CD4-positive, alpha-beta T cell treated with Interleukin-2 at 100 ng/mL for 4 hours (primary cell): ENCODE data around the gene VSIG10L.

Experiments
- DNase-seq: peaks from one replicate; pipeline ENCODE4 v3.0.0-alpha.2; 2020; ENCODE audit warnings: low spot score

The VSIG10L gene

DNA sequence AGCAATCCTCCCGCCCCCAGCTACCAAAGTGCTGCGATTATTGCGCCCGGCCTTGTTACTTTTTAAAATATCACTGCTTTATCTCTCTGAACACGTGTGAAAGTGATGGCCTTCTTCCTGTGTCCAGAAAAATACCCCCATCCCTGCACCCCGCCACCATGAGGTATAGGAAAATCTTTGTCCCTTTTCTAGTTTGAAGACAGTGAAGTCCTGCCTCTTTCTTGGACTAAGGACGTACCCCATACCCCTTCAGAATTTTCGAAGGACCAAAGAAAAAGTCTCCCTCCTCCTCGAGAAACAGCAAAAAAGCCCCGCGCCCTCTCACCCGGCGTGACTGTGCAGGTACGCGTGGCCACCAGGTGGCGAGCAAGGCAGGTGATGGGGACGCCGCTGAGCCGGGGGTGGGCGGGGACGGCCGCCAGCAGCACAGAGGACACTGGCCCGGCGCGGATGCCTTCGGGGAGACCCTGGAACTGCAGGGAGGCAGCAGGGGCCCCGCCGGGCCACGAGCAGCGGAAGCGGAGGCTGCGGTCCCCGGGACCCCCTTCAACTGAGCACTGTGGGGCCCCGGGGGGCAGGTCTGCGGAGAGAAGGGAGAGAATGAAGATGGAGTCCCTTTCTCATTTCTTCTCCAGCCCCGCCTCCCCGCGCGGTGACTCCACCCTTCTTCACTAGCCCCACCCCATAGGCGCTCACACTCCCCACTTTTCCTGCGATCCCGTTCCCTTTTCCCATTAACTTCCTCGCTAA is 3.2 kb downstream of the VSIG10L start:
- peak; percentile 82 for DNase-seq

- DNase-seq, result no peak
These were observed 3.9 kb downstream of the VSIG10L start for GRCh38 chr19:51337861-51338562.

GRCh38 chr19:51337141-51337860 is 4.6 kb downstream of the VSIG10L start:
- no peak for DNase-seq

DNA sequence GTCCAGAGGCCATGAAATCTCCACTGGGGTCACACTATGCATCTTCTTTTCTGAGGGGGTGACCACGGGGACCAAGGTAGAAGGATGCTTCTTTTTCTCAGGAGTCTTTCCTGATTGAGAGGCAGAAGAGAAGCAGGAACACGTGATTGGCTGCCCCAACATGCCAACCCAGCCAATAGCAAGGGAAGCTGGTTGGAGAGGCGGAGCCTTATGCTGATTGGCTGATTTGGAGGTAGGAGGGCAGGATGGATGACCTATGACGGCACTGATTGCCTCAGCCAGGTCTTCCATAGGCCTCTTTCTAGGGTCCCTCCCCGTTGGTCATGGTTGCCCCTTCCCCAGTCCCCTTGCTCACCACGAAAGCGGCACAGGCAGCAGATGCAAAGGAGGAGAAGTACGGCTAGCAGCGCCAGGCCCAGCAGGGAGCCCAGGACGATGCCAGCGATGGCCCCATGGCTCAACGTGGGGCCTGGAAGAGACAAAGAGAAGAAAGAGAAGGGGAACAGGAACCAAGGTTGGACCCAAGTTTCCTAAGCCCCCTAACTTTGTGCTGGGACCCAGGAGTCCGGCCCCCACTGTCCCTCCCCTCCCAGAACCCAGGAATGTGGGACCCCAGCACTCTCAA is 8.0 kb downstream of the VSIG10L start:
- DNase-seq, result no peak

DNA sequence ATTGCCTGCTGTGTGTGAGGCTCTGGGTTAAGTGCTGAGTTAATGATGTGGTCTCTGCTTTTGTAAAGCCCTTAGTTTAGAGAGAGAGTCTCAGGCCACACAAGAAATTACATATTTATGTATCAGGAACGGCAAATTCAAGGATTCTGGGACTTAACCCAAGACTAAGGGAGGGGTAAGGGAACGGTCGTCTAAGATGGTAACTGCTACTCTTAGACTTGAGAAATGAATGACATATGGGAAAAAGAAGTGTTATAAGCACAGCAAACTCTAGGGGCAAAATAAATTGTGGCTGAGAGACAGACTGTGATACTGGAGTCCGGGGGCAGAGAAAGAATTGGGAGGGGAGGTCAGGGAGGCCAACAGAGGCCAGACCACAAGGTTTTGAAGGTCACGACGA is 10.2 kb downstream of the VSIG10L start:
- DNase-seq, result no peak

DNA sequence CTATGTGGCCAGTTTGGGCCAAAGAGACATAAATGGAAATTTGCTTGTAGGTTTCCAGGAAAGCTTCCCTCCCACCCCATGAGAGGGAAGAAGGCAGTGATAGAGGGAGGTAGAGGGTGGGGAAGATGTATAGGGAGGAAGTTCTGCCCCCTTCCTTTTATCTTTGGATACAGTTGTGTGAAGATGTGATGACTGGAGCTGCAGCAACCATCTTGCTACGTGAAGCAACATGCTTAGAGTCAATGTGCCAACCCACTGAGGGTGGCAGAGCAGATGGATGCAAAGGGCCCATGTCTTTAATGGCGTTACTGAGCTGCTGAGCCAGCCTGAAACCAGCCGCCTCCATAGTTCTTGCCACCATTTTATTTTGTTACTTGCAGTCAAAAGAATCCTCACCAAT is 10.7 kb downstream of the VSIG10L start:
- DNase-seq, result no peak

DNA sequence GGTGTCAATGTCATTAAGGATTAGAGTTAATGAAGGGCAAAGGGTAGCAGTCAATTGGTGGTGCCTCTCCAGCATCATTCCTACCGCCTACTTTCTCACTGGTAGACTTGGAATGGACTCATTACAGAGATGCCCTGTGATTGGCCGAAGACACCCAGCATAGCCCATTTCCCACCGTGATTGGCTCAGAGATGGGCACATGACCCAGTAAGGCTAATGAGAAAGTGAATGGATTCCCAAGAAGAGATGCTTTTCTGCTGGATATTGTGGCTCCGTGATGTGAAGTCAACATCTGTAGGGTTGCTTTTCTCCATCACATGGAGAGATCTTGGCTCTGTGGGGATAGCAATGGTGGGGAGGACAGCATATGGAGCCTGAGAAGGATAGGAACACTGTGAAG is 11.6 kb downstream of the VSIG10L start:
- no peak for DNase-seq

- no peak for DNase-seq
These were observed 12.5 kb downstream of the VSIG10L start for GRCh38 chr19:51329411-51329810.

GRCh38 chr19:51327066-51328001 is 14.6 kb downstream of the VSIG10L start:
- no peak for DNase-seq

DNA sequence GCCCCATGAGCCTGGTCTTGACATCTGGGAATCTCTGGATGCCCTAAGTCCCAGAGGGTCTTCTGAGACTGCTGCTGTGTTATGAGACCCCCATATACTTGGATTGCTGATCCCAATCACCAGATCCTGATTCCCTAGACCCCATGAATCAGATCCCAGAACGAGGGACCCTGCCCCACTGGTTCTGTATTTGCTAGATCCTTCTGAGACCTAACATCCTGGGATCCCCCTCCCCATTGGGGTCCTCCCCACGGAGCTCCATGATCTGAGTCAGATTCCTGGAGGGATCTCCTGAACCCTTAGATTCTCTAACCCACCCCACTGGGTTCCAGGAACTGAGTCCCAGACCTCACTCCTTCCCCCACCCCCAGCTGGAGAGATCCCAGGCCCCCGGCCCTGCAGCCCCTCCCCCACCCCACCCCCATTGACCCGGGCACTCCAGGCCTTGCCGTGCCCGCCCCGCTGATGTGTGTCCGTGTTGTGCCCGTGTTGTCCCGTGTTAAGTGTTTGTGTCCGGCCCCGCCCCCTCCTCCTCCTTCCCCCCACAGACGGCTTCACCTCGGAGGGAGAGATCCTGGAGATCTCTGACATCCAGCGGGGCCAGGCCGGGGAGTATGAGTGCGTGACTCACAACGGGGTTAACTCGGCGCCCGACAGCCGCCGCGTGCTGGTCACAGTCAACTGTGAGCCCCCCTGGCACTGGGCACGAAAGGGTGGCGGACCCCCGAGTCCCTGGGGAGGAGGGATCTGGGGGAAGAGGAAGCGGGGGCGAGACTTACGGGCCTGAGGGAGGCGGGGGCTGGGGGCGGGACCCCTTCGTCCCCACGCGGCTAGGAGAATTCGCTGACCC is 15.5 kb downstream of the VSIG10L start:
- no peak for DNase-seq

- no peak for DNase-seq
These were observed 16.6 kb downstream of the VSIG10L start for GRCh38 chr19:51325161-51325976.

GRCh38 chr19:51324167-51324481 is 17.8 kb downstream of the VSIG10L start:
- DNase-seq, result no peak

DNA sequence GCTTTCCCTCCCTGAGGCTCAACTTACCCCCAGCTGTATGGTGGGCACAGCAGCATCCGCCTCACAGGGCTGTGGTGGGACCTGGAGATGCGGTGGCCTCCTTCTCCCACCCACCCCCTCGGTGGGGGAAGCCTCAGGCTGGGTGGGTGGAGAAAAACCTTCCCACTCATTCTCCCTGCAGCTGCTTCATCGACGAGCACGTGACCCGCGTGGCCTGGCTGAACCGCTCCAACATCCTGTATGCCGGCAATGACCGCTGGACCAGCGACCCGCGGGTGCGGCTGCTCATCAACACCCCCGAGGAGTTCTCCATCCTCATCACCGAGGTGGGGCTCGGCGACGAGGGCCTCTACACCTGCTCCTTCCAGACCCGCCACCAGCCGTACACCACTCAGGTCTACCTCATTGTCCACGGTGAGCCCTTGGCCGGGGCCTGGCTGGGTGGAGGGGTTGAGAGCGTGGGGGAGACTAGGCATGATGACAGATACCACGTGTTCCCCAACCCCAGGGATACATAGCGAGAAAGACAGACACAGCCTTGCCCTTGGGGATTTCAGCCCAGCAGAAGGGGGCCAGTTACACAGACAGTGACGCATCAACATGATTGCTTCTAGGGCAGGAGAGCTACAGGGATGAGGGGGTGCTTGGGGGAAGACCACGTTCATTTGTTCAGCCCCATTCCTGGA is 18.3 kb downstream of the VSIG10L start:
- no peak for DNase-seq

GRCh38 chr19:51321799-51322198 is 20.1 kb downstream of the VSIG10L start:
- no peak for DNase-seq

DNA sequence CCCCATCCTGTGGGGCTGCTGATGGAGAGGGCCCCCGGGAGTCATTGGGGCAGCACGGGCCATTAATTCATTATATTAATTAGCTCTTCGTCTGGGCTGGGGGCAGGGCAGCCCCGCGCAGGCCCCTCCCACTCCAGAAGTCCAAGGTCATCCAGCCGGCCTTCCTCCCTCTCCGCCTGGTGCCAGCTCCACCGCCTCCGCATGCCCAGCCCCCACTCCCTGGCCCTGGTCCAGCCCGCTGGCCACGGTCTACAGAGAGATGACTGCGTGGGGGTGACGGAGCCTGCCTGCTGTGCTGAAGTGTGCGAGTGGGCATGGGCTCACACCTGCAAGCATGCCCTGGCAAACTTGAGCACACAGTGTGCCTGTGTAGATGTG is 21.7 kb downstream of the VSIG10L start:
- DNase-seq, result no peak

GRCh38 chr19:51319649-51320279 is 22.2 kb downstream of the VSIG10L start:
- DNase-seq, result no peak

DNA sequence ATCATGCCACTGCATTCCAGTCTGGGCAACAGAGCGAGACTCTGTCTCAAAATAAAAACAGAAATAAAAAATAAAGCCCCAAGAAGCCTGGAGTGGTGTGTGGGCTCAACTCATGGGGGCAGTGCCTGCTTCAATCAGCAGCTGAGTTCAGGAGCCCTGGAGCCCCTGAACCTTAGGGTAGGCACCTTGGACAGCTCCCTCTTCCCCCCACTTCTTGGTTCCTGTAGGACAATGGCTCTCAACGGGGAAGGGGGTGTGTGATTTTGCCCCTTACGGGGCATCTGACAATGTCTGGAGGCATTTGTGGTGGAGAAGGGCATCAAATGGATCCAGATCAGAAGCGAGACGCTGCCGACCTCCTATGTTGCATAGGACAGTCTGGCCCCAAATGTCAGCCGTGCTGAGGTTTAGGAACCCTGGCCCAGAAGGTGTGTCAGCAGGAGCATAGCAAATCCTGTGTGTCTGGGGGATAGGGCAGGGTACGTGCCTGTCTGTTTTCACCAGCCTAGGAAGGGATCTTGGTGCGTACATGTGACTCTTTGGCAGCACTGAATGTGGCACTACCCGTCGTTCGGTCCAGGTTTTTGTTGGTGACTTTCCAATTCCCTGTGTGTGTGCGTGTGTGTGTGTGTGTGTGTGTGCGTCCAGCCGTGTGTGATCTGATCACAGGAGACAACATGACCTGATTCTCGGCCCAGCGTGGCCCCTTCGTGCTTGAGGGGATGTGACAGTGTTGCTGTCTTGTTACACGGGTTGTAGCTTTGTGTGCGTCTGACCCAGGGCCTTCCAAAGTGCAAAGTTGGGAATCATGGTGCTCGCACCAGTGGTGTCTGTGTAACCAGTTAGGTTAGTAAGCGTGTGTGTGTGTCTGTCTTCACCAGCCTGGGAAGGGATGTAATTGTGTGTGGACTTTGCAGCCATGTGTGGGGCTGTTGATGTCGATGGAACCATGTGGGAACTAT is 23.0 kb downstream of the VSIG10L start:
- no peak for DNase-seq

GRCh38 chr19:51317968-51318367 is 24.0 kb downstream of the VSIG10L start:
- no peak for DNase-seq
